CD14-positive monocyte (primary cell): ENCODE data around the gene LRP2BP. TPM values are rescaled to one million over a fixed set of nuclear protein-coding genes. Genes with fewer than 3 reads are reported as not detected.
A peak's percentile ranks its signal among the peaks of the same experiment; 100 is the strongest.

Source experiments
- DNase-seq, 3 donors: peaks; one replicate each; pipeline ENCODE4 v3.0.0-alpha.2; 2011 to 2022
- H2AFZ ChIP-seq: 2 replicates; pipeline ENCODE4 v1.6.0; 2012; ENCODE audit warnings: mild to moderate bottlenecking, low read depth, low read length, inconsistent platforms; ENCODE audit not compliant: insufficient read depth, poor library complexity, severe bottlenecking
- H3K27ac ChIP-seq, 2 donors: 1 replicate in 1 of 2; 2 replicates in 1 of 2; pipeline ENCODE4 v1.5.1; 2012 to 2013; ENCODE audit warnings: low read length in 2 of 2, control low read depth in 1 of 2, inconsistent platforms in 1 of 2, low read depth in 1 of 2, mild to moderate bottlenecking in 1 of 2
- H3K27me3 ChIP-seq, 2 donors: one replicate each; pipeline versions ENCODE4 v1.6.0 to v1.6.1; 2011 to 2013; ENCODE audit warnings: low read length in 2 of 2; ENCODE audit not compliant: control insufficient read depth in 2 of 2, insufficient read depth in 2 of 2
- H3K36me3 ChIP-seq, 2 donors: replicated peaks in 1 of 2; 1 replicate in 1 of 2; 2 replicates in 1 of 2; pipeline versions ENCODE4 v1.5.1 to v1.6.1; 2012 to 2013; ENCODE audit warnings: low read length in 2 of 2, control low read depth in 1 of 2, inconsistent platforms in 1 of 2, mild to moderate bottlenecking in 1 of 2; ENCODE audit not compliant: insufficient read depth in 2 of 2, control insufficient read depth in 1 of 2
- H3K4me1 ChIP-seq, 2 donors: 1 replicate in 1 of 2; 2 replicates in 1 of 2; pipeline versions ENCODE4 v1.5.1 to v1.6.1; 2012 to 2013; ENCODE audit warnings: low read length in 2 of 2, control low read depth in 1 of 2, inconsistent platforms in 1 of 2, mild to moderate bottlenecking in 1 of 2, moderate library complexity in 1 of 2; ENCODE audit not compliant: insufficient read depth in 2 of 2, control insufficient read depth in 1 of 2
- H3K4me2 ChIP-seq: replicated peaks from 2 replicates; pipeline ENCODE3; 2012; ENCODE audit warnings: low read length, moderate library complexity, mild to moderate bottlenecking; ENCODE audit not compliant: poor library complexity, severe bottlenecking; ENCODE audit errors: extremely low read depth
- H3K4me3 ChIP-seq, 3 experiments: fragments of 200-600 bp in 1 of 3; sonication (generic) in 1 of 3; replicated peaks in 1 of 3; 1 replicate in 2 of 3; 2 replicates in 1 of 3; pipeline ENCODE4 v1.5.1; 2011 to 2013; ENCODE audit warnings: low read length in 3 of 3, mild to moderate bottlenecking in 3 of 3, control low read depth in 2 of 3, low read depth in 2 of 3, inconsistent platforms in 1 of 3, moderate library complexity in 1 of 3
- H3K79me2 ChIP-seq: 2 replicates; pipeline ENCODE4 v1.6.0; 2012; ENCODE audit warnings: mild to moderate bottlenecking, control low read depth, inconsistent platforms, low read length, moderate library complexity; ENCODE audit not compliant: insufficient read depth
- H3K9ac ChIP-seq: 2 replicates; pipeline ENCODE4 v1.6.0; 2017; ENCODE audit warnings: low read length, mild to moderate bottlenecking; ENCODE audit not compliant: insufficient read depth, poor library complexity, severe bottlenecking
- H3K9me3 ChIP-seq, 2 donors: replicated peaks in 1 of 2; 1 replicate in 1 of 2; 2 replicates in 1 of 2; pipeline versions ENCODE4 v1.5.1 to v1.6.1; 2012 to 2013; ENCODE audit warnings: low read length in 2 of 2, control low read depth in 1 of 2; ENCODE audit not compliant: control insufficient read depth in 1 of 2, insufficient read depth in 1 of 2
- H4K20me1 ChIP-seq: 2 replicates; pipeline ENCODE4 v1.6.0; 2012; ENCODE audit warnings: mild to moderate bottlenecking, low read length, control low read depth, moderate library complexity; ENCODE audit not compliant: insufficient read depth
- H3K27ac Mint-ChIP-seq, 7 donors: one replicate each; pipeline ENCODE4 v1.8.0; 2020; ENCODE audit warnings: mild to moderate bottlenecking in 7 of 7, mixed read lengths in 7 of 7, moderate library complexity in 6 of 7, inconsistent platforms in 2 of 7
- H3K27me3 Mint-ChIP-seq, 3 donors: one replicate each; pipeline ENCODE4 v1.8.0; 2021 to 2022; ENCODE audit warnings: low read depth in 3 of 3, mild to moderate bottlenecking in 3 of 3, mixed read lengths in 3 of 3, moderate library complexity in 3 of 3, inconsistent platforms in 1 of 3
- H3K36me3 Mint-ChIP-seq, 2 donors: one replicate each; pipeline ENCODE4 v1.8.0; 2020; ENCODE audit warnings: mixed read lengths in 2 of 2, inconsistent platforms in 1 of 2, mild to moderate bottlenecking in 1 of 2
- H3K4me1 Mint-ChIP-seq: one replicate; pipeline ENCODE4 v1.8.0; 2020; ENCODE audit warnings: mild to moderate bottlenecking, mixed read lengths
- H3K4me3 Mint-ChIP-seq, 2 donors: one replicate each; pipeline ENCODE4 v1.8.0; 2020; ENCODE audit warnings: mild to moderate bottlenecking in 2 of 2, mixed read lengths in 2 of 2, moderate library complexity in 1 of 2
- H3K9me3 Mint-ChIP-seq, 7 donors: one replicate each; pipeline ENCODE4 v1.8.0; 2020 to 2022; ENCODE audit warnings: mixed read lengths in 7 of 7, mild to moderate bottlenecking in 6 of 7, moderate library complexity in 6 of 7, inconsistent platforms in 2 of 7
- CTCF ChIP-seq: fragments of 200-600 bp; IDR thresholded peaks from one replicate; pipeline ENCODE4 v1.8.0; 2022; ENCODE audit warnings: antibody characterized with exemption, mild to moderate bottlenecking
- WGBS: methylation state at CpG from one replicate; pipeline ENCODE4 v1.1.5; 2013; ENCODE audit warnings: missing lambda C conversion rate; ENCODE audit not compliant: insufficient coverage; 5-methylcytosine and 5-hydroxymethylcytosine counted together
- intact Hi-C, 2 donors: fragments of 100-400 bp; cut with micrococcal nuclease; formaldehyde crosslinking; loops; one replicate each; pipeline versions ENCODE4 v1.15.0 to v1.15.1; 2023
- polyA plus RNA-seq, 3 donors: library from polyadenylated mRNA; depleted of rRNA in 1 of 3; unstranded in 2 of 3; stranded (reverse) in 1 of 3; fragments of 300-500 nt in 2 of 3; fragments of >200 nt in 1 of 3; fragmentation: Illumina TruSeq in 2 of 3; gene quantifications; 1 replicate in 2 of 3; 2 replicates in 1 of 3; pipeline ENCODE4 v1.2.3, GENCODE V29; 2012 to 2021

The LRP2BP gene
- polyA plus RNA-seq, 3 donors: 0.04 to 0.10 (median 0.09) TPM

DNA sequence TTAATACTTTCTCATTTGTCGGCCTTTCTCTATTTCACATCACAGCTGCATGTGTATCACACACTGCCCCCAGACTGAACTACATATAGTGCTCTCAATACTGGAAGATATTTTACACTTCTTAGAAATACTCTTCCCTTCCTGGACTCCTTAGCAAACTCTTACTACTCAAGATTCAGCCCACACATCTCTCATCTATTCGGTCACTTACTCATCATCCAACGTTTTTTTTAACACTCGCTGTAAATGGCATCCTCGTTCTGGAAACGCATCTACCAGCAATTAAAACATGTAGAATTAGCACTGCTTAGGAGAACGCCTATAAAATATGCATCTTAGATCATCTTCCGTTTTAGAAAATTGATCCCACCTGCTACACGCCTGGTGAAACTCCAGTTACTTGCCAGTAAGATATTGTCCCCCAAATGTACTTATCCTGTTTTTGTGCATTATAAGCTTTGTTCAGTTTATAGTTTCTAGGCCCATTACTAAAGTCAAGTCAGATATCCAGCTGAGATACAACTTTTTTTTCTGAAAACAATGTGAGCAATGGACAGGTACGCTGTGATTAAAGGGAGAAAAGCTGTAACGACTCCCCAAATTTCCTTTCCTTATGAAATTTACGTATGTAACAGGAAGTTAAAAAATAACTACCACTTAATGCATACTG is 1.0 kb downstream of the LRP2BP start:
- no peak for TF ChIP-seq CTCF
- Histone ChIP-seq H3K27me3 (peaks cover 0 to 8% of the 10 kb centered on the region in 2 donors), H3K4me3 (peak overlapping the region; percentile 63 to 81 (median 81)), H2AFZ (no peak overlapping the region), H3K9ac (no peak overlapping the region), H3K36me3 (peaks cover 5 to 10% of the 10 kb centered on the region in 2 donors), H3K79me2 (no peaks in the 10 kb centered on the region), H4K20me1 (no peaks in the 10 kb centered on the region), H3K4me1 (peaks cover 17 to 19% of the 10 kb centered on the region in 2 donors), H3K4me2 (peak overlapping the region; percentile 76), H3K9me3 (no peaks in the 10 kb centered on the region), H3K27ac (no peak overlapping the region)
- peaks cover 9 to 22% of the 10 kb centered on the region in 2 donors for H3K36me3 Mint-ChIP-seq
- H3K27ac Mint-ChIP-seq: no peak overlapping the region
- WGBS: 71% methylated on average over 6 of the region's 12 CpGs
- peaks cover 11 to 17% (median 15%) of the 10 kb centered on the region in 3 donors for H3K27me3 Mint-ChIP-seq
- intact Hi-C loops: no loop called here
- peak overlapping the region; percentile 77 to 93 for H3K4me3 Mint-ChIP-seq
- DNase-seq: no peak
- peaks cover 18% of the 10 kb centered on the region for H3K4me1 Mint-ChIP-seq
- peaks cover 0 to 2% (median 0%) of the 10 kb centered on the region in 7 donors for H3K9me3 Mint-ChIP-seq

DNA sequence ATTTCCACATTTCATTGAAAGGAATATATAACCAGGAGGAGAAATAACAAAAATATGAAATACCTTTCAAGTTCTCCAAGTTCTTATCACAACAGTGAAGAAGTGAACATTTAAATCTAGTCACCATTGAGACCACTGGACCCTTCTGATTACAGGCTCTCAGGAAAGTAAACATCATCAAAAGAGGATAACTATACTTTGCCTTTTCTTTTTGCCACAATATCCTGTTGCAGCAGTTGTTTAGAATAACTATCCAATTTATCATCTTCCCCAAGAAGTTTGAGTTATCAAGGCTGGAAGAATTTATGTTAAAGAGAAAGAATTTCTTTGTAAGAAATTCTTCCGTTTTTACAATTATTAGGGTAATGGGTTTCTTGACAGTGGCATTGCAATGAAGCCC is 3.6 kb downstream of the LRP2BP start:
- H3K9me3 Mint-ChIP-seq: peaks cover 0 to 2% (median 0%) of the 10 kb centered on the region in 7 donors
- Histone ChIP-seq H3K79me2 (no peaks in the 10 kb centered on the region), H3K27me3 (peaks cover 0 to 8% of the 10 kb centered on the region in 2 donors), H3K9me3 (no peaks in the 10 kb centered on the region), H4K20me1 (no peaks in the 10 kb centered on the region), H3K27ac (no peak overlapping the region), H2AFZ (no peak overlapping the region), H3K4me3 (no peak overlapping the region), H3K4me1 (peaks cover 13 to 17% of the 10 kb centered on the region in 2 donors), H3K9ac (no peak overlapping the region), H3K36me3 (no peaks in the 10 kb centered on the region), H3K4me2 (no peak overlapping the region)
- H3K27me3 Mint-ChIP-seq: peaks cover 9 to 20% (median 15%) of the 10 kb centered on the region in 3 donors
- no CpG with 5 or more reads among the region's 1 CpG for WGBS
- DNase-seq: no peak
- H3K36me3 Mint-ChIP-seq: peaks cover 0 to under 1% of the 10 kb centered on the region in 2 donors
- no peak overlapping the region for H3K27ac Mint-ChIP-seq
- TF ChIP-seq CTCF: no peak
- peaks cover 15% of the 10 kb centered on the region for H3K4me1 Mint-ChIP-seq
- intact Hi-C loops: no loop called here
- H3K4me3 Mint-ChIP-seq: no peak overlapping the region
